HepG2 (cell line): Measurements from ENCODE around the gene OR52N4. TPM values are rescaled to one million over a fixed set of nuclear protein-coding genes. Genes with fewer than 3 reads are reported as not detected.

Experiments
- ATAC-seq: fragments of 200-7000 bp; cut with Tn5 transposase; 3 replicates; pipeline ENCODE4 v1.9.1; 2020; ENCODE audit warnings: mild to moderate bottlenecking, moderate library complexity
- BruUV-seq: library from RNA; stranded (reverse); fragments of 400-500 nt; replicated peaks from 2 replicates; lab custom pipeline; 2021; lab: Mats Ljungman, UMichigan
- CTCF ChIA-PET: fragments of 300-600 bp; formaldehyde crosslinking; extraction: SDS; loops from one replicate; lab custom pipeline; 2021; ENCODE audit warnings: low total read pairs, inconsistent platforms, low intra/inter-chr PET ratio; lab: Yijun Ruan, JAX
- POLR2A ChIA-PET: fragments of 350-600 bp; sonication (Branson Sonifier 250); formaldehyde crosslinking; loops from one replicate; lab custom pipeline; 2020; ENCODE audit warnings: antibody characterized with exemption, inconsistent platforms; lab: Yijun Ruan, JAX
- DNase-seq: peaks from one replicate; pipeline ENCODE4 v3.0.0-alpha.2; 2015; ENCODE audit warnings: low spot score
- FAIRE-seq: peaks from 3 replicates; lab custom pipeline; 2011; peaks lifted over from hg19 to GRCh38; lab: Jason Lieb, UNC
- H2AFZ ChIP-seq: one replicate; pipeline ENCODE4 v1.6.1; 2011; ENCODE audit warnings: low read length, inconsistent platforms
- H3K27ac ChIP-seq: fragments of 300-600 bp; 3 replicates; pipeline ENCODE4 v1.8.0; 2011; ENCODE audit warnings: mixed run types, mild to moderate bottlenecking, mixed read lengths, low read length, inconsistent platforms; ENCODE audit not compliant: insufficient read depth; ENCODE audit errors: extremely low read length
- H3K27me3 ChIP-seq, 2 experiments: fragments of 200-600 bp in 1 of 2; 2 replicates in 1 of 2; 3 replicates in 1 of 2; pipeline versions ENCODE4 v1.6.0 to v1.8.0; 2011; ENCODE audit warnings: low read length in 2 of 2, mild to moderate bottlenecking in 2 of 2, moderate library complexity in 2 of 2, inconsistent platforms in 1 of 2; ENCODE audit not compliant: insufficient read depth in 2 of 2, control insufficient read depth in 1 of 2
- H3K36me3 ChIP-seq, 2 experiments: fragments of 200-600 bp in 1 of 2; replicated peaks in 1 of 2; 2 replicates in 1 of 2; 3 replicates in 1 of 2; pipeline versions ENCODE4 v1.5.1 to v1.8.0; 2011; ENCODE audit warnings: low read length in 2 of 2, inconsistent platforms in 1 of 2; ENCODE audit not compliant: insufficient read depth in 2 of 2, control insufficient read depth in 1 of 2
- H3K4me1 ChIP-seq: 2 replicates; pipeline ENCODE4 v1.5.1; 2012; ENCODE audit warnings: low read length, inconsistent platforms; ENCODE audit not compliant: insufficient read depth
- H3K4me2 ChIP-seq: 2 replicates; pipeline ENCODE4 v1.6.0; 2011; ENCODE audit warnings: low read depth, low read length, inconsistent platforms
- H3K4me3 ChIP-seq, 3 experiments: fragments of 200-600 bp in 1 of 3; sonication (generic), shearing (Covaris generic) in 1 of 3; replicated peaks in 1 of 3; 2 replicates each; pipeline ENCODE4 v1.5.1; 2011 to 2016; ENCODE audit warnings: low read length in 3 of 3, inconsistent platforms in 2 of 3, low read depth in 2 of 3, mild to moderate bottlenecking in 2 of 3, control low read depth in 1 of 3, mixed read lengths in 1 of 3; ENCODE audit not compliant: insufficient read depth in 1 of 3
- H3K79me2 ChIP-seq: one replicate; pipeline ENCODE4 v1.6.1; 2011; ENCODE audit warnings: low read length, inconsistent platforms; ENCODE audit not compliant: insufficient read depth
- H3K9ac ChIP-seq: 2 replicates; pipeline ENCODE4 v1.6.0; 2011; ENCODE audit warnings: mild to moderate bottlenecking, low read depth, low read length, inconsistent platforms; ENCODE audit not compliant: insufficient read depth
- H3K9me3 ChIP-seq: 2 replicates; pipeline ENCODE4 v1.5.1; 2012; ENCODE audit warnings: mild to moderate bottlenecking, low read length
- H4K20me1 ChIP-seq: 2 replicates; pipeline ENCODE4 v1.6.0; 2011; ENCODE audit warnings: inconsistent platforms, mild to moderate bottlenecking, low read length, moderate library complexity; ENCODE audit not compliant: insufficient read depth
- ISX ChIP-seq: sonication (generic); formaldehyde crosslinking; conservative IDR thresholded peaks from 2 replicates; pipeline ENCODE4 v1.5.0; 2020; ENCODE audit warnings: missing genetic modification reagents
- MYC ChIP-seq: sonication (generic); formaldehyde crosslinking; IDR thresholded peaks from 2 replicates; pipeline ENCODE4 v1.9.0; 2021; ENCODE audit warnings: missing genetic modification reagents, borderline replicate concordance
- SOX5 ChIP-seq: IDR thresholded peaks from 2 replicates; pipeline ENCODE4 v1.6.1; 2016; ENCODE audit warnings: borderline replicate concordance
- SRSF1 ChIP-seq: fragments of 200-400 bp; formaldehyde crosslinking; optimal IDR thresholded peaks from 2 replicates; pipeline ENCODE3; 2017; ENCODE audit warnings: mild to moderate bottlenecking, low read depth, low read length, moderate library complexity
- ZBTB21 ChIP-seq: sonication (generic); formaldehyde crosslinking; IDR thresholded peaks from 2 replicates; pipeline ENCODE4 v1.4.0; 2020; ENCODE audit warnings: missing genetic modification reagents
- ZEB1 ChIP-seq: IDR thresholded peaks from 2 replicates; pipeline ENCODE4 v1.6.1; 2012; ENCODE audit warnings: mild to moderate bottlenecking, low read depth, inconsistent platforms; ENCODE audit not compliant: insufficient replicate concordance
- ZNF335 ChIP-seq: sonication (generic); formaldehyde crosslinking; IDR thresholded peaks from 2 replicates; pipeline ENCODE4 v1.4.0; 2020; ENCODE audit warnings: missing genetic modification reagents
- ZNF431 ChIP-seq: sonication (generic); formaldehyde crosslinking; IDR thresholded peaks from 2 replicates; pipeline ENCODE4 v1.9.0; 2022; ENCODE audit warnings: missing genetic modification reagents, low read depth, mild to moderate bottlenecking, borderline replicate concordance
- ZNF510 ChIP-seq: sonication (generic); formaldehyde crosslinking; IDR thresholded peaks from 2 replicates; pipeline ENCODE4 v1.4.0; 2020; ENCODE audit warnings: low read depth, mild to moderate bottlenecking, missing genetic modification reagents
- ZNF709 ChIP-seq: sonication (generic); formaldehyde crosslinking; IDR thresholded peaks from 2 replicates; pipeline ENCODE4 v1.5.0; 2020; ENCODE audit warnings: mild to moderate bottlenecking, missing genetic modification reagents
- WGBS: methylation state at CpG from one replicate; pipeline ENCODE4 v1.1.6; 2017; ENCODE audit warnings: low lambda C conversion rate; 5-methylcytosine and 5-hydroxymethylcytosine counted together
- in situ Hi-C: cut with HindIII; loops from 2 replicates; pipeline ENCODE4 v1.10.0; 2017; ENCODE audit warnings: low pct_unique_long_range_greater_than_20kb; ENCODE audit not compliant: extremely low pct_ligation_motif_present
- intact Hi-C: fragments of 100-400 bp; cut with micrococcal nuclease; formaldehyde crosslinking; loops from one replicate; pipeline ENCODE4 v1.10.0; 2022; ENCODE audit not compliant: unreplicated experiment
- polyA plus RNA-seq, 8 experiments: library from polyadenylated mRNA; depleted of rRNA in 3 of 8; stranded (reverse) in 7 of 8; unstranded in 1 of 8; fragments of >200 nt; fragmentation: Illumina TruSeq in 4 of 8; extraction: Trizol in 4 of 8; gene quantifications; 2 replicates each; pipeline versions ENCODE4 v1.2.1 to v1.2.3, GENCODE V29; 2011 to 2016; ENCODE audit warnings: low read depth in 4 of 8, missing spikeins in 1 of 8, mixed read lengths in 1 of 8; ENCODE audit not compliant: insufficient read depth in 1 of 8
- total RNA-seq, 5 experiments: library from RNA; depleted of rRNA; stranded (reverse); fragments of >200 nt; fragmentation: Illumina TruSeq; extraction: Trizol; gene quantifications; 2 replicates each; pipeline ENCODE4 v1.2.3, GENCODE V29; 2016; ENCODE audit warnings: low read depth in 1 of 5
- TF ChIP-seq, protein P1 (sequence below): sonication (generic); formaldehyde crosslinking; IDR thresholded peaks from 2 replicates; pipeline ENCODE4 v1.8.0; 2022; ENCODE audit warnings: mild to moderate bottlenecking, missing genetic modification reagents
- TF ChIP-seq, protein P2 (sequence below): IDR thresholded peaks from 2 replicates; pipeline ENCODE4 v1.6.1; 2016
- TF ChIP-seq, protein P3 (sequence below): sonication (generic); formaldehyde crosslinking; IDR thresholded peaks from 2 replicates; pipeline ENCODE4 v1.5.1; 2020; ENCODE audit warnings: missing genetic modification reagents, mild to moderate bottlenecking, borderline replicate concordance
- TF ChIP-seq, protein P4 (sequence below): IDR thresholded peaks from 2 replicates; pipeline ENCODE4 v1.4.0; 2020; ENCODE audit warnings: mild to moderate bottlenecking, missing genetic modification reagents

OR52N4 gene
- total and polyA plus RNA-seq, 2 of the 13 experiments (the other 11 are each of a cell fraction or from before 2014, with no cell fraction given) = 0.09 to 0.30 TPM

DNA sequence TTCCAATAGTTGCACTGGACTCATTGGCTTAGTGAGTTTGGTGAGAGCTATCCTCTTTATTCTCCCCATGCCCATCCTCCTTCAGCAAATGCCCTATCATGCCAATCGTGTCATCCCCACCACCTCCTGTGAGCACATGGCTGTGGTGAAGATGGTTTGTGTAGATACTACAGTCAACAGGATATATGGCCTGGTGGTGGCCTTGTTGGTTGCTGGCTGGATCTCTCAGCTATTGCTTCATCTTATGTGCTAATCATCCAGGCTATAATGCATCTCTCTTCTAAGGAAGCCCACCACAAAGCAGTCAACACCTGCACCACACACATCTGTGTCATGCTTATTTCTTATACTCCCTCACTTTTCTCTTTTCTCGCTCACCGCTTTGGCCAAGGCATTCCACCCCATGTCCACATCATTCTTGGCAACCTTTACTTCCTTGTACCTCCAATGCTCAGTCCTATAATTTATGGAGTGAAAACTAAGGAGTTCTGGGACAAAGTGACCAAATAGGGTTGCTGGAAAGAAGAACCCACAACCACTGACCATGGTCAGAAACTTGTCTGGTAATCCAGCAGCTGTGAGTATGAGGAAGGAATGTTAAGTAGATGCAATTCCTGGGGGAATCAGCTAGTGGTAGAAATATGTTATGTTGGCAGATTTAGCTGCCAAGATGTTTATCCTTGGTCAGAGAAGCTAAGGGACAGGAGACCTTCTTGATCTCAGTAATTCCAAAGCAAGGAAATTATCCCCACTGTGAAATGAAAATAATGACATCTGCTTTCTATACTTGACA is 34.1 kb upstream of the OR52N4 start:
- Histone ChIP-seq H3K27ac (no peak overlapping the region), H3K27me3 (no peaks in the 10 kb centered on the region), H3K4me1 (peaks cover 9% of the 10 kb centered on the region), H4K20me1 (no peaks in the 10 kb centered on the region), H3K4me3 (no peak overlapping the region), H3K36me3 (no peaks in the 10 kb centered on the region), H3K4me2 (no peak overlapping the region), H3K9me3 (no peaks in the 10 kb centered on the region), H3K9ac (no peak overlapping the region), H3K79me2 (no peaks in the 10 kb centered on the region), H2AFZ (no peak overlapping the region)
- FAIRE-seq (no peak), ATAC-seq (no peak), DNase-seq (no peak)
- ChIA-PET CTCF (no interaction called here), POLR2A (no interaction called here)
- intact Hi-C loops = no loop called here
- BruUV-seq = no TSS peak
- 31% methylated on average over 3 of the region's 3 CpGs for WGBS
- in situ Hi-C loops = no loop called here
- TF ChIP-seq SRSF1 (no peak), SOX5 (no peak), ZNF709 (CRISPR knock-in tag) (no peak), ZNF335 (CRISPR knock-in tag) (no peak), ZEB1 (no peak), ZNF510 (no peak), ZNF431 (CRISPR knock-in tag) (no peak), ISX (CRISPR knock-in tag) (no peak), ZBTB21 (CRISPR knock-in tag) (no peak), MYC (CRISPR knock-in tag) (no peak)
- TF ChIP-seq, protein P1, sequence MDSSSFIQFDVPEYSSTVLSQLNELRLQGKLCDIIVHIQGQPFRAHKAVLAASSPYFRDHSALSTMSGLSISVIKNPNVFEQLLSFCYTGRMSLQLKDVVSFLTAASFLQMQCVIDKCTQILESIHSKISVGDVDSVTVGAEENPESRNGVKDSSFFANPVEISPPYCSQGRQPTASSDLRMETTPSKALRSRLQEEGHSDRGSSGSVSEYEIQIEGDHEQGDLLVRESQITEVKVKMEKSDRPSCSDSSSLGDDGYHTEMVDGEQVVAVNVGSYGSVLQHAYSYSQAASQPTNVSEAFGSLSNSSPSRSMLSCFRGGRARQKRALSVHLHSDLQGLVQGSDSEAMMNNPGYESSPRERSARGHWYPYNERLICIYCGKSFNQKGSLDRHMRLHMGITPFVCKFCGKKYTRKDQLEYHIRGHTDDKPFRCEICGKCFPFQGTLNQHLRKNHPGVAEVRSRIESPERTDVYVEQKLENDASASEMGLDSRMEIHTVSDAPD (CRISPR knock-in tag) = no peak
- TF ChIP-seq, protein P2, sequence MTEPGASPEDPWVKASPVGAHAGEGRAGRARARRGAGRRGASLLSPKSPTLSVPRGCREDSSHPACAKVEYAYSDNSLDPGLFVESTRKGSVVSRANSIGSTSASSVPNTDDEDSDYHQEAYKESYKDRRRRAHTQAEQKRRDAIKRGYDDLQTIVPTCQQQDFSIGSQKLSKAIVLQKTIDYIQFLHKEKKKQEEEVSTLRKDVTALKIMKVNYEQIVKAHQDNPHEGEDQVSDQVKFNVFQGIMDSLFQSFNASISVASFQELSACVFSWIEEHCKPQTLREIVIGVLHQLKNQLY (CRISPR knock-in tag) = no peak
- TF ChIP-seq, protein P3, sequence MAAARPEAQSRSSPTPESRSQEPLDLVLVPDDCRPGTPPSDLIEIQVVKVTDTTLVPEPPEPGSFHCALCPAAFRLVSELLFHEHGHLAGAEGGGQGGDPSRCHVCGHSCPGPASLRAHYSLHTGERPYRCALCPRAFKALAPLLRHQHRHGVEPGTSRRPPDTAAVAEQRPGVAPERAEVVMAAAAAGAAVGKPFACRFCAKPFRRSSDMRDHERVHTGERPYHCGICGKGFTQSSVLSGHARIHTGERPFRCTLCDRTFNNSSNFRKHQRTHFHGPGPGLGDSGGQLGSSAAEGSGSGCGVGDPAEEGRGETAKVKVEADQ (CRISPR knock-in tag) = no peak
- TF ChIP-seq, protein P4, sequence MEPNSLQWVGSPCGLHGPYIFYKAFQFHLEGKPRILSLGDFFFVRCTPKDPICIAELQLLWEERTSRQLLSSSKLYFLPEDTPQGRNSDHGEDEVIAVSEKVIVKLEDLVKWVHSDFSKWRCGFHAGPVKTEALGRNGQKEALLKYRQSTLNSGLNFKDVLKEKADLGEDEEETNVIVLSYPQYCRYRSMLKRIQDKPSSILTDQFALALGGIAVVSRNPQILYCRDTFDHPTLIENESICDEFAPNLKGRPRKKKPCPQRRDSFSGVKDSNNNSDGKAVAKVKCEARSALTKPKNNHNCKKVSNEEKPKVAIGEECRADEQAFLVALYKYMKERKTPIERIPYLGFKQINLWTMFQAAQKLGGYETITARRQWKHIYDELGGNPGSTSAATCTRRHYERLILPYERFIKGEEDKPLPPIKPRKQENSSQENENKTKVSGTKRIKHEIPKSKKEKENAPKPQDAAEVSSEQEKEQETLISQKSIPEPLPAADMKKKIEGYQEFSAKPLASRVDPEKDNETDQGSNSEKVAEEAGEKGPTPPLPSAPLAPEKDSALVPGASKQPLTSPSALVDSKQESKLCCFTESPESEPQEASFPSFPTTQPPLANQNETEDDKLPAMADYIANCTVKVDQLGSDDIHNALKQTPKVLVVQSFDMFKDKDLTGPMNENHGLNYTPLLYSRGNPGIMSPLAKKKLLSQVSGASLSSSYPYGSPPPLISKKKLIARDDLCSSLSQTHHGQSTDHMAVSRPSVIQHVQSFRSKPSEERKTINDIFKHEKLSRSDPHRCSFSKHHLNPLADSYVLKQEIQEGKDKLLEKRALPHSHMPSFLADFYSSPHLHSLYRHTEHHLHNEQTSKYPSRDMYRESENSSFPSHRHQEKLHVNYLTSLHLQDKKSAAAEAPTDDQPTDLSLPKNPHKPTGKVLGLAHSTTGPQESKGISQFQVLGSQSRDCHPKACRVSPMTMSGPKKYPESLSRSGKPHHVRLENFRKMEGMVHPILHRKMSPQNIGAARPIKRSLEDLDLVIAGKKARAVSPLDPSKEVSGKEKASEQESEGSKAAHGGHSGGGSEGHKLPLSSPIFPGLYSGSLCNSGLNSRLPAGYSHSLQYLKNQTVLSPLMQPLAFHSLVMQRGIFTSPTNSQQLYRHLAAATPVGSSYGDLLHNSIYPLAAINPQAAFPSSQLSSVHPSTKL (CRISPR knock-in tag) = no peak
